ENCODE results near the gene SEMA6D. TPM values are rescaled to one million over a fixed set of nuclear protein-coding genes. Genes with fewer than 3 reads are reported as not detected.

SEMA6D gene
- total and polyA plus RNA-seq, 10 of the 15 experiments (the other 5 are each of a cell fraction or from before 2014, with no cell fraction given) = 0.01 to 0.52 (median 0.09) TPM; not detected in 6

DNA sequence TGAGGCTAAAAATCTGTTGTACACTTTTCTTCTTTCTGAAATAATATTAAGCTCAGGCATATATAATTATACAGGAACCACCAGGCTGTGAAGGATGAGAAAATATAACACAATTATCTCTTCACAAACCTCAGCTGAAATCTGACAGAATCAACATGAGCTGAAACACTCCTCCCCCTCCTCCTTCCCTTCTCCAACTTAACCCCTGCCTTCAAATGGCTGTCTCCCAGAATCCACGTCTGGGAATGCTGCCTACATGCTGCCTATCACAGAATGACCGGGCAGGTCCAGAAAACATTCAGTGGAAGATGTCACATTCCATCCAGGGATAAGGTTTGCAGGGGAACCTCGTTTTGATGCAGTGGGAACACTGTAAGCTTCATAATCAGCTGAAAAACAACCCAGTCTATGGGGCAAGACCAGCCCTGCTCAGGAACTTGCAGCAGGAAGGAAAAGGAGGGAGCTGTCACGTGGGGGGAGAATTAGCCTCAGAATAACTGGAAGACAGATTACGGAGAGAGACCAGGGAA, 44.0 kb upstream of the SEMA6D start (continued):
- TF ChIP-seq, protein P1, sequence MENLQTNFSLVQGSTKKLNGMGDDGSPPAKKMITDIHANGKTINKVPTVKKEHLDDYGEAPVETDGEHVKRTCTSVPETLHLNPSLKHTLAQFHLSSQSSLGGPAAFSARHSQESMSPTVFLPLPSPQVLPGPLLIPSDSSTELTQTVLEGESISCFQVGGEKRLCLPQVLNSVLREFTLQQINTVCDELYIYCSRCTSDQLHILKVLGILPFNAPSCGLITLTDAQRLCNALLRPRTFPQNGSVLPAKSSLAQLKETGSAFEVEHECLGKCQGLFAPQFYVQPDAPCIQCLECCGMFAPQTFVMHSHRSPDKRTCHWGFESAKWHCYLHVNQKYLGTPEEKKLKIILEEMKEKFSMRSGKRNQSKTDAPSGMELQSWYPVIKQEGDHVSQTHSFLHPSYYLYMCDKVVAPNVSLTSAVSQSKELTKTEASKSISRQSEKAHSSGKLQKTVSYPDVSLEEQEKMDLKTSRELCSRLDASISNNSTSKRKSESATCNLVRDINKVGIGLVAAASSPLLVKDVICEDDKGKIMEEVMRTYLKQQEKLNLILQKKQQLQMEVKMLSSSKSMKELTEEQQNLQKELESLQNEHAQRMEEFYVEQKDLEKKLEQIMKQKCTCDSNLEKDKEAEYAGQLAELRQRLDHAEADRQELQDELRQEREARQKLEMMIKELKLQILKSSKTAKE (IDR thresholded peaks at IDR 0.05; ENCODE audit: low read depth, poor library complexity, severe bottlenecking) = no peak
- TF ChIP-seq PAX5 (IDR thresholded peaks at IDR 0.05; ENCODE audit: borderline replicate concordance, low read depth, low read length) (no peak), NBN (IDR thresholded peaks at IDR 0.05) (no peak), BHLHE40 (IDR thresholded peaks at IDR 0.05; ENCODE audit: borderline replicate concordance in 1 of 2, low read depth in 2 of 2, low read length in 1 of 2) (no peak)

GRCh38 chr15:47674586-47675232, 42.6 kb upstream of the SEMA6D start:
- ATAC-seq (no peak), FAIRE-seq (no peak), DNase-seq (ENCODE audit: low read depth, low spot score) (no peak)
- ChIA-PET SMC1A (ENCODE audit: uncharacterized antibody, unreplicated experiment) (no interaction called here), RAD21 (ENCODE audit: unreplicated experiment) (no interaction called here), CTCF (no interaction called here), POLR2A (no interaction called here)
- intact Hi-C loops (cut with micrococcal nuclease; ENCODE audit: unreplicated experiment) (no loop called here), in situ Hi-C loops (cut with MboI) (no loop called here)
- BruUV-seq (replicated peaks) = no TSS peak
- 22% methylated on average over 8 of the region's 8 CpGs for WGBS (ENCODE audit: insufficient coverage, insufficient replicate concordance, low lambda C conversion rate, missing lambda C conversion rate)
- no peak overlapping the region for H3K9ac ChIP-seq (ENCODE audit: control insufficient read depth, insufficient read depth, low read length)
- H3K4me2 ChIP-seq (ENCODE audit: control insufficient read depth, insufficient read depth) = no peak overlapping the region
- TF ChIP-seq CEBPB (IDR thresholded peaks at IDR 0.05; ENCODE audit: borderline replicate concordance in 1 of 2, low read depth in 2 of 2, low read length in 2 of 2) (no peak), BCL11A (IDR thresholded peaks at IDR 0.05; ENCODE audit: low read depth, low read length) (no peak), TCF12 (IDR thresholded peaks at IDR 0.05; ENCODE audit: low read depth, low read length) (no peak), KAT2A (conservative IDR thresholded peaks at IDR 0.05; ENCODE audit: control insufficient read depth, low read depth, low read length) (no peak), USF1 (IDR thresholded peaks at IDR 0.05; ENCODE audit: borderline replicate concordance, extremely low read length, insufficient read depth, low read depth, low read length) (no peak), ASH2L (IDR thresholded peaks at IDR 0.05; ENCODE audit: borderline replicate concordance, low read depth) (no peak), CHD4 (IDR thresholded peaks at IDR 0.05) (no peak), RB1 (IDR thresholded peaks at IDR 0.05; ENCODE audit: borderline replicate concordance) (no peak), KDM1A (IDR thresholded peaks at IDR 0.05; ENCODE audit: borderline replicate concordance) (no peak)
- TF ChIP-seq, protein P2, sequence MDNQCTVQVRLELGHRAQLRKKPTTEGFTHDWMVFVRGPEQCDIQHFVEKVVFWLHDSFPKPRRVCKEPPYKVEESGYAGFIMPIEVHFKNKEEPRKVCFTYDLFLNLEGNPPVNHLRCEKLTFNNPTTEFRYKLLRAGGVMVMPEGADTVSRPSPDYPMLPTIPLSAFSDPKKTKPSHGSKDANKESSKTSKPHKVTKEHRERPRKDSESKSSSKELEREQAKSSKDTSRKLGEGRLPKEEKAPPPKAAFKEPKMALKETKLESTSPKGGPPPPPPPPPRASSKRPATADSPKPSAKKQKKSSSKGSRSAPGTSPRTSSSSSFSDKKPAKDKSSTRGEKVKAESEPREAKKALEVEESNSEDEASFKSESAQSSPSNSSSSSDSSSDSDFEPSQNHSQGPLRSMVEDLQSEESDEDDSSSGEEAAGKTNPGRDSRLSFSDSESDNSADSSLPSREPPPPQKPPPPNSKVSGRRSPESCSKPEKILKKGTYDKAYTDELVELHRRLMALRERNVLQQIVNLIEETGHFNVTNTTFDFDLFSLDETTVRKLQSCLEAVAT (IDR thresholded peaks at IDR 0.05) = no peak
- H3K79me2 ChIP-seq (ENCODE audit: control insufficient read depth, insufficient read depth, low read length) = no peaks in the 10 kb centered on the region
- no peak overlapping the region for H3K4me3 ChIP-seq
- no peak overlapping the region for H2AFZ ChIP-seq (ENCODE audit: control insufficient read depth, low read depth, low read length)
- H4K20me1 ChIP-seq (ENCODE audit: control insufficient read depth, insufficient read depth) = no peaks in the 10 kb centered on the region
- no peaks in the 10 kb centered on the region for H3K9me3 ChIP-seq (replicated peaks; ENCODE audit: control insufficient read depth, insufficient read depth, low read length)
- H3K36me3 ChIP-seq (ENCODE audit: control insufficient read depth in 2 of 2, insufficient read depth in 2 of 2, low read length in 1 of 2) = no peaks in the 10 kb centered on the region
- no peaks in the 10 kb centered on the region for H3K27me3 ChIP-seq (replicated peaks in 1 of 2; ENCODE audit: control insufficient read depth in 2 of 2, insufficient read depth in 2 of 2, low read length in 1 of 2)
- H3K4me1 ChIP-seq (ENCODE audit: control insufficient read depth, insufficient read depth, low read length) = no peaks in the 10 kb centered on the region
- no peak overlapping the region for H3K27ac ChIP-seq (ENCODE audit: control insufficient read depth, insufficient read depth)
